Astrocyte of the hippocampus (primary cell): ENCODE measurements around the gene NCEH1.
"Not testable (repeated sequence)": the region's sequence is repeated elsewhere in the genome, so short reads cannot be mapped to it uniquely, and the experiment has no call there.

ENCODE experiments used
- DNase-seq: peaks from one replicate; pipeline ENCODE4 v3.0.0; 2011; ENCODE audit warnings: low read depth, low spot score

The NCEH1 gene

GRCh38 chr3:172710664-172711453, at the start of gene NCEH1:
Gene NCEH1 (minus strand): TSS chr3:172711067. CDS start chr3:172710984, 83 bp downstream.
- DNase-seq = peak; percentile 98

GRCh38 chr3:172760416-172760815, 49.5 kb upstream of the NCEH1 start:
- DNase-seq = peak; percentile 14

- DNase-seq = no peak
Measured at GRCh38 chr3:172753125-172753524, 42.3 kb upstream of the NCEH1 start.

- DNase-seq = no peak
Measured at GRCh38 chr3:172752651-172753050, 41.8 kb upstream of the NCEH1 start.

GRCh38 chr3:172751175-172751704, 40.4 kb upstream of the NCEH1 start:
- DNase-seq = no peak

GRCh38 chr3:172750368-172751174, 39.7 kb upstream of the NCEH1 start, which contains the start of gene ECT2:
Gene ECT2 (plus strand): TSS chr3:172750726. CDS start chr3:172754531, 3,805 bp downstream.
- DNase-seq = peak; percentile 100

GRCh38 chr3:172750069-172750367, 39.2 kb upstream of the NCEH1 start:
- DNase-seq = no peak

GRCh38 chr3:172749230-172749965, 38.5 kb upstream of the NCEH1 start:
- DNase-seq = peak; percentile 93

GRCh38 chr3:172746475-172746874, 35.6 kb upstream of the NCEH1 start:
- peak; percentile 45 for DNase-seq

- DNase-seq = no peak
Measured at GRCh38 chr3:172739462-172739861, 28.6 kb upstream of the NCEH1 start.

- no peak for DNase-seq
Measured at GRCh38 chr3:172735014-172735413, 24.1 kb upstream of the NCEH1 start.

GRCh38 chr3:172726380-172726779, 15.5 kb upstream of the NCEH1 start:
- DNase-seq = no peak

GRCh38 chr3:172722536-172723040, 11.7 kb upstream of the NCEH1 start:
- not testable (repeated sequence) for DNase-seq

GRCh38 chr3:172717493-172718088, 6.7 kb upstream of the NCEH1 start:
- no peak for DNase-seq

- DNase-seq = peak; percentile 71
Measured at GRCh38 chr3:172716476-172716875, 5.6 kb upstream of the NCEH1 start.

- no peak for DNase-seq
Measured at GRCh38 chr3:172713316-172713715, 2.4 kb upstream of the NCEH1 start.

- no peak for DNase-seq
Measured at GRCh38 chr3:172711454-172711795, 558 bp upstream of the NCEH1 start.

- peak; percentile 64 for DNase-seq
Measured at GRCh38 chr3:172709774-172710663, 848 bp downstream of the NCEH1 start.

GRCh38 chr3:172708921-172709773, 1.7 kb downstream of the NCEH1 start:
- DNase-seq = no peak
